22Rv1 (cell line): ENCODE results near the gene RUNX2.

Source experiments
- CTCF ChIP-seq: fragments of 450-650 bp; IDR thresholded peaks from 2 replicates; pipeline ENCODE4 v1.5.1; 2017; ENCODE audit warnings: mild to moderate bottlenecking
- ZFX ChIP-seq: fragments of 450-650 bp; IDR thresholded peaks from 2 replicates; pipeline ENCODE4 v1.6.1; 2017; ENCODE audit warnings: antibody characterized with exemption, borderline replicate concordance

- TF ChIP-seq CTCF (no peak), ZFX (no peak)
These were observed 347.5 kb downstream of the RUNX2 start for GRCh38 chr6:45675634-45676033.
